ENCODE measurements around the gene VWA2. TPM values are rescaled to one million over a fixed set of nuclear protein-coding genes. Genes with fewer than 3 reads are reported as not detected.

VWA2 gene
- polyA plus RNA-seq, 1 donor (not counting 4 experiments of a cell fraction or from before 2014, with no cell fraction given): 0.41 TPM

GRCh38 chr10:114303556-114303955, 64.5 kb downstream of the VWA2 start:
- H3K27ac ChIP-seq (ENCODE audit: control insufficient read depth, insufficient read depth, low read length): no peak overlapping the region
- no peak overlapping the region for H3K9ac ChIP-seq (ENCODE audit: control insufficient read depth, extremely low read depth, insufficient read depth, low read length)
- no peak overlapping the region for H3K4me3 ChIP-seq (ENCODE audit: control insufficient read depth in 2 of 3, extremely low read depth in 1 of 3, insufficient read depth in 2 of 3, low read depth in 1 of 3, low read length in 3 of 3)
- peaks cover 36% of the 10 kb centered on the region for H3K4me1 ChIP-seq (ENCODE audit: control insufficient read depth, extremely low read depth, insufficient read depth, low read length)
- TF ChIP-seq CTCF (optimal IDR thresholded peaks at IDR 0.05 in 1 of 3, IDR thresholded peaks at IDR 0.05 in 1 of 3, conservative IDR thresholded peaks at IDR 0.05 in 1 of 3; ENCODE audit: extremely low read depth in 1 of 3, insufficient read depth in 2 of 3, low read length in 3 of 3) (no peak), EZH2 (IDR thresholded peaks at IDR 0.05; ENCODE audit: low read length) (no peak)
- H3K79me2 ChIP-seq (ENCODE audit: control insufficient read depth, insufficient read depth, low read length): no peaks in the 10 kb centered on the region
- no peaks in the 10 kb centered on the region for H3K9me1 ChIP-seq (ENCODE audit: control insufficient read depth, extremely low read depth, insufficient read depth, low read length)
- H3K9me3 ChIP-seq (ENCODE audit: control insufficient read depth, low read depth, low read length): no peaks in the 10 kb centered on the region
- H3K36me3 ChIP-seq (ENCODE audit: control insufficient read depth in 2 of 2, extremely low read depth in 1 of 2, insufficient read depth in 2 of 2, low read length in 2 of 2): peaks cover 20 to 26% of the 10 kb centered on the region in 2 experiments
- H3K27me3 ChIP-seq (ENCODE audit: control insufficient read depth, extremely low read depth, insufficient read depth, low read length): no peaks in the 10 kb centered on the region
- H3K4me2 ChIP-seq (ENCODE audit: control insufficient read depth, extremely low read depth, insufficient read depth, low read depth, low read length): no peak overlapping the region
- DNase-seq (ENCODE audit: low read depth, low spot score) (no peak), FAIRE-seq (no peak)
- no peaks in the 10 kb centered on the region for H4K20me1 ChIP-seq (ENCODE audit: control insufficient read depth, extremely low read depth, insufficient read depth, low read length)
- H2AFZ ChIP-seq (ENCODE audit: control insufficient read depth, low read length): no peak overlapping the region
- dilution Hi-C loops (cut with MboI; ENCODE audit: extremely low pct_ligation_motif_present, low sequenced_read_pairs): no loop called here

- no peak overlapping the region for H2AFZ ChIP-seq (ENCODE audit: control insufficient read depth, low read length)
- H3K4me2 ChIP-seq (ENCODE audit: control insufficient read depth, extremely low read depth, insufficient read depth, low read depth, low read length): no peak overlapping the region
- TF ChIP-seq EZH2 (IDR thresholded peaks at IDR 0.05; ENCODE audit: low read length) (no peak), CTCF (optimal IDR thresholded peaks at IDR 0.05 in 1 of 3, IDR thresholded peaks at IDR 0.05 in 1 of 3, conservative IDR thresholded peaks at IDR 0.05 in 1 of 3; ENCODE audit: extremely low read depth in 1 of 3, insufficient read depth in 2 of 3, low read length in 3 of 3) (peak; percentile 76 to 93 (median 93))
- dilution Hi-C loops (cut with MboI; ENCODE audit: extremely low pct_ligation_motif_present, low sequenced_read_pairs): no loop called here
- H3K9ac ChIP-seq (ENCODE audit: control insufficient read depth, extremely low read depth, insufficient read depth, low read length): no peak overlapping the region
- DNase-seq (ENCODE audit: low read depth, low spot score) (no peak), FAIRE-seq (peak; percentile 98)
- no peak overlapping the region for H3K27ac ChIP-seq (ENCODE audit: control insufficient read depth, insufficient read depth, low read length)
- no peaks in the 10 kb centered on the region for H3K9me1 ChIP-seq (ENCODE audit: control insufficient read depth, extremely low read depth, insufficient read depth, low read length)
- no peaks in the 10 kb centered on the region for H3K9me3 ChIP-seq (ENCODE audit: control insufficient read depth, low read depth, low read length)
- H4K20me1 ChIP-seq (ENCODE audit: control insufficient read depth, extremely low read depth, insufficient read depth, low read length): no peaks in the 10 kb centered on the region
- peaks cover 18 to 30% of the 10 kb centered on the region in 2 experiments for H3K36me3 ChIP-seq (ENCODE audit: control insufficient read depth in 2 of 2, extremely low read depth in 1 of 2, insufficient read depth in 2 of 2, low read length in 2 of 2)
- no peak overlapping the region for H3K4me3 ChIP-seq (ENCODE audit: control insufficient read depth in 2 of 3, extremely low read depth in 1 of 3, insufficient read depth in 2 of 3, low read depth in 1 of 3, low read length in 3 of 3)
- H3K27me3 ChIP-seq (ENCODE audit: control insufficient read depth, extremely low read depth, insufficient read depth, low read length): no peaks in the 10 kb centered on the region
- peaks cover 36% of the 10 kb centered on the region for H3K4me1 ChIP-seq (ENCODE audit: control insufficient read depth, extremely low read depth, insufficient read depth, low read length)
- no peaks in the 10 kb centered on the region for H3K79me2 ChIP-seq (ENCODE audit: control insufficient read depth, insufficient read depth, low read length)
These were observed 65.0 kb downstream of the VWA2 start for GRCh38 chr10:114304017-114304570.

Data from keratinocyte (primary cell).